MG63 (cell line): Measurements from ENCODE around the gene METTL1. TPM values are rescaled to one million over a fixed set of nuclear protein-coding genes. Genes with fewer than 3 reads are reported as not detected.
A peak's percentile ranks its signal among the peaks of the same experiment; 100 is the strongest.
"Not testable (repeated sequence)": the region's sequence is repeated elsewhere in the genome, so short reads cannot be mapped to it uniquely, and the experiment has no call there.

Experiments
- DNase-seq: peaks from one replicate; pipeline ENCODE4 v3.0.0-alpha.2; 2020
- H3K27me3 ChIP-seq: fragments of 250-450 bp; sonication (Bioruptor Pico); 2 replicates; pipeline ENCODE4 v1.5.1; 2020; ENCODE audit warnings: mild to moderate bottlenecking, moderate library complexity
- H3K36me3 ChIP-seq: fragments of 250-450 bp; sonication (Bioruptor Pico); 2 replicates; pipeline ENCODE4 v1.5.1; 2020; ENCODE audit warnings: mild to moderate bottlenecking, moderate library complexity
- H3K4me3 ChIP-seq: fragments of 250-450 bp; sonication (Bioruptor Pico); 2 replicates; pipeline ENCODE4 v1.5.1; 2020; ENCODE audit warnings: mild to moderate bottlenecking, moderate library complexity
- H3K9me3 ChIP-seq: fragments of 250-450 bp; sonication (Bioruptor Pico); 2 replicates; pipeline ENCODE4 v1.5.1; 2020; ENCODE audit warnings: mild to moderate bottlenecking, moderate library complexity
- total RNA-seq: library from RNA; depleted of rRNA; stranded (reverse); fragments of >200 nt; shearing (Covaris generic); gene quantifications from 2 replicates; pipeline ENCODE4 v1.2.3, GENCODE V29; 2014; ENCODE audit warnings: low replicate concordance; rRNA removed

The METTL1 gene
- 10.0 and 33.6 TPM in 2 replicates for total RNA-seq

DNA sequence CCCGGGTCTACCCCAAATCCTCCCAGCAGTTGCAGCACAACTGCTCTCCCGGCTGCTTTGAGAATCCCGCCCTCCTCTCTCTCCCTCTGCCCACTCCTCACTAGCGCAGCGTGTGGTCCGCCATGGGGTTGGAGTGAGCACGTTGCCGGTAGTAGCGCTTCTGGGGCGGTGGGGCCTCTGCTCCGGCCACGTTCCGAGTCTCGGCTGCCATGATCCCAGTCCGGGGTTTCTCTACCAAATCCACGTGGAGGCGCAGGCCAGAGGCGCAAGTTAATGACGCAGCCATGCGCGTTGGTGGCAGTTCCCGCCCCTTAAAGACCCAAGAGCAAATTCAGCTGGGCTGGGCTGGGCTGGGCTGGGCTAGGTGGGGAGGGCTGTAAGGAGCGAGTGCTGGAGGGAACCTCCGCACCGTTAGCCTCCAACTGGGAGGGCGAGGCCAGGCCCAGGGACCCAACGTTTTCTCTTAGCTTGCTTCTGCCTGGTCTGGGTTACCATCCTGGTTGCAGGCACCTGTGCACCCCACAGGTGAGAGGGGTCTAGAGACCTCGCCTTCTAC lies at the start of gene METTL1:
Gene METTL1, minus strand, starts transcription at position 233 of the 556 bp plus-strand sequence. Its CDS starts 22 bp downstream, at position 211.
- Histone ChIP-seq H3K36me3 (peaks cover 49% of the 10 kb centered on the region), H3K27me3 (peaks cover under 1% of the 10 kb centered on the region; the same call in 1 of the 2 replicates), H3K4me3 (peak within 1 kb of the TSS; percentile 84), H3K9me3 (no peaks in the 10 kb centered on the region)
- DNase-seq, result peak; percentile 97

DNA sequence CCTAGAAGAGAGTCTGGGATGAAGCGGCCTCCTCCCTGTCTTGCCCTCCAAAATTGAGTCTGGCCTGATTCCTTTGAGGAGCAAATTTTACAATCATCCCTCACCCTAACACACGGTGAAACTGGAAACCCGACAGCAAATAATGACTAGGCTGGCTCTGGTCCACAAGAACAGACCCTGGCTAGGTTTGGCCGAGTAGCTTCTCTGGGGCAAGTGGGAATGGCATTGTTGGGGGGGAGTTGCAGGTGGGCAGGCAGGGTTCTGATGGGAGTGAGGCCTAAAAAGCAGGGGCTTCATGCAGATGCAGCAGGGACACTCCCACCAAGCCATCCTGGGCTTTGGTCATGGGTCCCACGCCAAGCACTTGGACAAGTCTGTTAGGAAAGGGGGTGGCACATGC lies 49.1 kb upstream of the METTL1 start:
- not testable (repeated sequence) for H3K9me3 ChIP-seq, DNase-seq, H3K4me3 ChIP-seq, H3K27me3 ChIP-seq
- peaks cover 70% of the 10 kb centered on the region for H3K36me3 ChIP-seq

DNA sequence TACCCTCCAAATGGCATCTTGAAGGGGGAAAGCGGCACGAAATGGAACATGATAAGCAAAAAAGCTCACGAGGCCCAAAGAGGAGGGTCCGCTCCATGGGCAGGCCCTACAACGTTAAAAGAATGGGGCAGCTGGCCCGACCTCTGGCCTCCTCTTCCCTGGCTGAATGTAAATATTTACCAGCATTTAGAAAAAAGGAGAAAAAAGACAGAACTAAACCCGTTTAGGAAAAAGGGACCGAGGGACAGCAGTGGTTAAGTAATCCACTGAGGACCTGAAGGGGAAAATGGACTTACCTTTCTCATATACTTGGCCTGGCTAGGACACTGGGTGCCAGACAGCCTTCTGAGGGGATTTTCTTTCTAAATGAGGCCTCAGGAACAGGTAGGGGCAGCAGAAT lies 48.2 kb upstream of the METTL1 start:
- H3K9me3 ChIP-seq, H3K27me3 ChIP-seq, DNase-seq, H3K4me3 ChIP-seq: not testable (repeated sequence)
- H3K36me3 ChIP-seq, result peaks cover 61% of the 10 kb centered on the region

DNA sequence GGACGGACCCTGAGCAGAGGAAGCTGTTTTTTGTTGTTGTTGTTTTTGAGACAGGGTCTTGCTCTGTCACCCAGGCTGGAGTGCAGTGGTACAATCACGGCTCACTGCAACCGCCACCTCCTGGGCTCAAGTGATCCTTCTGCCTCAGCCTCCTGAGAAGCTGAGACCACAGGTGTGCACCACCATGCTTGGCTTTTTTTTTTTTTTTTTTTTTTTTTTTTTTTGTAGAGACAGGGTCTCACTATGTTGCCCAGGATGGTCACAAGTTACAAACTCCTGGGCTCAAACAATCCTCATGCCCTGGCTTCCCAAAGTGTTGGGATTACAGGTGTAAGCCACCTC lies 46.1 kb upstream of the METTL1 start:
- not testable (repeated sequence) for DNase-seq, H3K4me3 ChIP-seq, H3K27me3 ChIP-seq, H3K9me3 ChIP-seq
- H3K36me3 ChIP-seq, result peaks cover 39% of the 10 kb centered on the region

DNA sequence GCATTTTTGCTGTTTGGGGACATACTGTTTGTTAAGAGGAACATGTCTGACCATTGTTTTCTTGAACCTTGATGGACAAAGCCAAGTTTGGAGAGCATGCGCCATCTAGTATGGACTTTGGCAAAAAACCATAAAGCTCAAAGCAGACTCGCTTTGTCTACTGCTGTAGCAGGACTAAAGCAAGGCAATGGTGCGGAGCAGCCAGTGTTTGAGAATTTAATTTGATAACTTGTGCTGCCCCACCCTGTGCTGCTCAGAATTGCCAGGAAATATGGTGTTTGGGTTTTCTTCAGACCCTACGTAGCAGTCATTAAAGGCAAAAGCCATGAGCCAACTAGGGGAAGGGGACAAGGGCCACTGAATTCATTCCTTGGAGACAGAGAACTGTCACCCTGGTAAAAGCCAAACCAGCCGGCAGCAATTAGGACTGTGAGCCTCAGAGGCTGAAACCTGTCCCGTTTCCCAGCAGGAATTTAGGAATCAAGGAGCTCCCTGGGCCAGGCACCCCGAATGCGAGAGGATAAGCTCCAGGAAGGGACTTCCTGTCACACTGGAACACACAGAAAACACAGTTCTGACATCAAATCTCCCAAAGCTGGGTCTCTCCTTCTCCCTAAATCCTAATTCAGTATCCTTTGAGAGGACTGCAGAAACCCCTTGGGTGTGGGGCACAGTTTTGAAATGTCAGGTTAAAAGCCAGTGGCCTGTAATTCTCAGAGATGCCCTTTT lies 45.5 kb upstream of the METTL1 start:
- no peak overlapping the region for H3K4me3 ChIP-seq
- H3K27me3 ChIP-seq, result no peaks in the 10 kb centered on the region
- DNase-seq, result no peak
- H3K9me3 ChIP-seq, result no peaks in the 10 kb centered on the region
- H3K36me3 ChIP-seq, result peaks cover 34% of the 10 kb centered on the region

DNA sequence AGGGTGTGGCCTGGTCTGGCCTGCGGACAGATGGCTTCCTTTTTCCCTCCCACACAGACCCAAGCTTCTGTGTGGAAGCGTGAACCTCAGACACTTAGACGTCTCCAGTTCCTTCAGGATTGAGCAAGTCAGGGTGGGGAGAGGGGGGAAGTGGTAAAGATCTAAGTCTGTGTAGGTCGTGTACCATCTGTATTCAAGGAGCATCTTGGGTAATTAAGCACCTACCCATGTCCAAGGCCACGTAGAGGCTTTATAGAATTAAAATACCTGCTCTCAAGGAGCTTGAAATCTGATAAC lies 44.9 kb upstream of the METTL1 start:
- no peaks in the 10 kb centered on the region for H3K9me3 ChIP-seq
- H3K4me3 ChIP-seq, result no peak overlapping the region
- H3K36me3 ChIP-seq, result peaks cover 30% of the 10 kb centered on the region
- no peaks in the 10 kb centered on the region for H3K27me3 ChIP-seq
- DNase-seq, result no peak

DNA sequence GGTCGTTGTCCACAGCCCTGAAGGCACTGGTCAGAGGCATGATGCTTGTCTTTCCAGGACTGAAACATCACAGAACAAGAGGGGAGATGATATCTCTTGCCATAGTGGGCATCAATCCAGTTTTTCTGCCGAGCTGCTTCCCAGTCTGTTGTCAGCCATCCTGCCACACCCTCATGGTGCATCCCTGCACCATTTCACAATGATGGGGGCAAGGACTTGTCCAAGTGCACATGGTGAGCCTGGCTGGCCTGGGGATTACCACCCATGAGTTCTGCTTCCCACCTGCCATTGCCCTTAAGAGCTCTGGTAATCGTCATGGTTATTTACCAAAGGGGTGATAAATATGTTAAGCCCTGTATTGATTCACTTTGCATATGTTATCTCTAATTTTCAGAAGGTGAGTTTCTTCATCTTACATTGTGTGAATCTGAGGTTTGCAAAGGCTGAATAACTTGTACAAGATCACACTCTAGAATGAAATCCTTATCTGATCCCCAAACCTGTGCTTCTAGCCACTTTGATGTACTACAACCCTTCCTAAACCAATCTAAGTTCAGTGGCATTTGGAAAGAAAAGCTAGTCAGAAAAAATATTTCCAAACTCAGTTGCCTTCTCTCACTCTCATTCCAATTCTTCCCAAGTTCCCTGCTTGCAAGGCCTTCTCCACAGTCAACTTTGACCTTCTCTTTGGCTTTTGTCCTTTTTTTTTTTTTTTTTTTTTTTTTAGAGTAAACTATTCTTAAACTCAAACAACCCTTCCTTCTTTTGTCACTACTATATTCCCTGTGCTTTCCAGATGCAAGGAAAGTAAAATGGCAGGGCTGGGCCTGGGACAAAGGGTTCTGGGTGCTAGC lies 44.3 kb upstream of the METTL1 start:
- H3K36me3 ChIP-seq, result peaks cover 28% of the 10 kb centered on the region
- DNase-seq, result no peak
- no peak overlapping the region for H3K4me3 ChIP-seq
- no peaks in the 10 kb centered on the region for H3K9me3 ChIP-seq
- no peaks in the 10 kb centered on the region for H3K27me3 ChIP-seq

DNA sequence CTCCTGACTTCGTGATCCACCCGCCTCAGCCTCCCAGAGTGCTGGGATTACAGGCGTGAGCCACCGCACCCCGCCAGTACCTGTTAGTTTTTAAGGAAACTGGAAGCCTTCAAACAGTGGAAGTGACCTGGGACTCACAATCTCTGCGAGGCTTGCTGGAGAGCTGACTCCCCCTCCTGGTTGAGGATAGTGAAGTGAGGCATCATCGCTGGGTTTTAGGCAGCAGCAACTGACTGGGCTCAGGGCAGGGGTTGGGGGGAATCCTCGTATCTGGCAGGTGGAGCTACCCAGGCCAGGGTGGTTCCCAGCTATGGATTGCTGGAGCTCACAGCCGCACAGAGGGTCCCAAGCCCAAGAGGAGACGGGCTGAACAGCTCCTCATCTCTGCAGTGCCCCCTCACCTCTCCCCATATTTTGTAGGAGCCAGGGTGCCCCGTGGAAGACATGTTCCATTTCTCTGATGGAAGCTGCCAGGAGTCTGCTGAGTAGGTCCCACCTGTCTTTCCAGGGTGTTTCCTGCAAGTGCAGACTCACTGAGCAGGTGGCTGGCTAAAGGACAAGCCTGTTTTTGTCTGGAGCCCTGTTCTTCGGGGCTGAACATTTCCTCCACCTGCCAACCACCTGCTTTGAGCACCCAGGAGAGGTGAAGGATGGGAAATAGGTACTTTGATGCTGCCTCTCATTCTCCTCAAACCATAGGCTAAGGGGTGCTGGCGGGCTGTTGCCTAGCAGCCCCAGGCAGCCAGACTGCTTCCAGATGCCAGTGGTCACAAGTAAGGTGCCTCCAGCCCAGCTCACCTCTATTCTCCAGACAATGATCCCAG lies 43.5 kb upstream of the METTL1 start:
- Histone ChIP-seq H3K27me3 (no peaks in the 10 kb centered on the region), H3K4me3 (no peak overlapping the region), H3K9me3 (no peaks in the 10 kb centered on the region), H3K36me3 (peaks cover 22% of the 10 kb centered on the region)
- DNase-seq, result no peak

DNA sequence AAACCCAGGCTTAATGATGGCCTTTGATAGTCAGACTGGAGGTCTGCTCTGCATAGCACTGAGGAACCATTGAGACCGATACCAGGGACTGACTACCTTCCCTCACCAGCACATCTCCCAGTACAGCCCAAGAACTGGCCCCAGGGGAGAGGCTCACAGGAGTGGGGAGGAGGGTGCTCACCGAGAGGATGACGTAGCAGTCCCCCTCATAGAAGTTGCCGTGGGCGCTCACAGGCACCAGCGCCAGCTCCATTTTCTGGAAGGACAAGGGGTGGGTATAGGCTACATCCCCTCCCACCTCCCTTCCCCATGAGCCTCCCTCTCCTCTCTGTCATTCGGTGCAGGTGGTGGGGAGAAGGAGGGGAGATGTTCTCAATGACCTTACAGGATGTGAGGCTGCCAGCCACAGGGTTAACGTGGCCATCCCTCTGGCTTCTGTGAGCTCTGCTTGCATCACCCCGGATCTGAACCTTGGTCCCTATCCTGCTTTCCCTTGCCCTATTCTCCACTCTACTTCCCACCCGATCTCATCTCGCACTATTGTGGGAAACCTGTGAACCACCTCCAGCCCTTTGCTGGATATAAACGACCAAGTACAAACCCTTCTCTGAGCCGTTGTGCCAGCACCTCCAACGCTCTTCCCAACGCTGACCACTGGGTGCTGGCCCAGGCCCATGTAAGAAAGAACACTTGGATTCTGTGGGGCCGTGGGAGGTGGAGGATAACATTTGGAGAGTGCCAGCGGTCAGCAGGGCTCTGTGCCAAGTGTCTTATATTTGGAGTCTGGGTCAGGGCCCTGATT lies 42.3 kb upstream of the METTL1 start:
- H3K27me3 ChIP-seq, result no peaks in the 10 kb centered on the region
- H3K4me3 ChIP-seq, result no peak overlapping the region
- no peaks in the 10 kb centered on the region for H3K9me3 ChIP-seq
- H3K36me3 ChIP-seq, result peaks cover 24% of the 10 kb centered on the region
- DNase-seq, result peak; percentile 71

DNA sequence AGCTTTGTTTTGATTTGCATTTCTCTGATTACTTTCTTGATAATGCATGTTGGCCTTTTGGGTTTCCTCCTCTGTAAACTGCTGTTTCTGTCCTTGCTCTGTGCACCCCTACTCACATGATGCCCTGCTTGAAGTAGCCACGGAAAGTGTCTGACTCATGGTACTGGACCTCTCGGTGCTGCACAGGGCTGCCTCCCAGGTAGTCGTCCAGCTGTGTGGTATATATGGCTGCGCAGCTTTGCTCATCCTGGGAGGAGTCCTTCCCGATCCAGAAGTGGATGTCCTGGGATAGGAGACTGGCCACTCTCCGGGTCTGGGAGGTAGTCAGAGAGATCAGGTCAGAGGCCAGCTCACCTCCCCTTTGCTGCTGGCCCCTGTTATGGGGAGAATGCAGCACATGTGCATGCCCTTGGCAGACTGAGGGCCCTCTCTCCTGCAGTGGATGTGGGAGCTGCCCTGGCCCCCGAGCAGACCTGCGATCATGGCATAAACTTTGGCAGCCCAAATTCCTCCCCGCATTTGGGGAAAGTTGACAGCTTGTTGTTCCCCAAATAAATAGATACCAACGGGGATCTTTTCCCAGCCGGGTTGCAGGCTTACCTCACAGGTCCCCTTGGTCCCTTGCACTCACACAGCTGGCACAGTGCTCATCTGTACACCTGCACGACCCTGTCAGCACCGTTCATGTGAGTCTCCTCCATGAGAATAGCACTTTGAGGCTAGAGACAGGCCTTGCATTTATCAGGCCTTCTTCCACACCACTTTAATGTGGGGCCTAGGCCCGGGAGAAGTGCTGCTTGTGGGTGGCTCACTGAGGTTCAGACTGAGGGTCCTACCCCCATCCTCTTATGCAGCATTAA lies 41.4 kb upstream of the METTL1 start:
- Histone ChIP-seq H3K27me3 (no peaks in the 10 kb centered on the region), H3K9me3 (no peaks in the 10 kb centered on the region), H3K36me3 (peaks cover 20% of the 10 kb centered on the region), H3K4me3 (no peak overlapping the region)
- DNase-seq, result no peak

DNA sequence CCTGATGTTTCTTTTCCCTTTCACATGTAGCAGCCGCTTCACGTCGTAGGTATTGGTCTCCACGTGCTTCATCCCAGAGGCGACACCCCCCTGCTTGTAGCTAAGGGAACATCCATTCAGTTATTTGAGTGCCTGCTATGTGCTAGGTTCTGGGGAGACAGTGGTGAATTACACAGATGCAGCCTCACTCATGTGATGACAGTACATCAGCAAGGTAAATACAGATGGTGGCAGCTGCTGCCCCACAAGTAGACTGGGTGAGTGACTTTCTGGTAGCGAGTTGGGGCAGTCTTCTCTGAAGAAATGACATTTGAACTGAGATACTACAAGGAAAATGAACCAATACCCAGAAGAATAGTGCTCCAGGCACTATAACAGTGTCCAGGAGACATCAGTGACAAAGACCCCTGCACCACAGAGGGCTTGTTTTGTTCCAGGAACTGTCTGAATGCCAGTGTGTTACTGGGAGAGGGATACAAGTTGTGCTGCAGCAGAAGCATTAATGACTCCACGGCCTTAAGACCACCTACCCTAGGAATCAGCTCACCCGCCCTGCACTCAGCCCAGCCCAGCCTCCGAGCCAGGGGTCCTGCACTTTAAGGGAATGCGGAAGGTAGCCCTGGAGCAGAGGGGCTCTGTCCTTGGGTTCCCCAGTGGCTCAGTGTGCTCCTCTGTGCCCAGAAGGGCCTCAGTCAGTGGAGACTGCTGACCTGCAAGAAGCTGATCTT lies 39.3 kb upstream of the METTL1 start:
- Histone ChIP-seq H3K36me3 (peaks cover 17% of the 10 kb centered on the region), H3K9me3 (no peaks in the 10 kb centered on the region), H3K4me3 (no peak overlapping the region), H3K27me3 (no peaks in the 10 kb centered on the region)
- DNase-seq, result no peak

DNA sequence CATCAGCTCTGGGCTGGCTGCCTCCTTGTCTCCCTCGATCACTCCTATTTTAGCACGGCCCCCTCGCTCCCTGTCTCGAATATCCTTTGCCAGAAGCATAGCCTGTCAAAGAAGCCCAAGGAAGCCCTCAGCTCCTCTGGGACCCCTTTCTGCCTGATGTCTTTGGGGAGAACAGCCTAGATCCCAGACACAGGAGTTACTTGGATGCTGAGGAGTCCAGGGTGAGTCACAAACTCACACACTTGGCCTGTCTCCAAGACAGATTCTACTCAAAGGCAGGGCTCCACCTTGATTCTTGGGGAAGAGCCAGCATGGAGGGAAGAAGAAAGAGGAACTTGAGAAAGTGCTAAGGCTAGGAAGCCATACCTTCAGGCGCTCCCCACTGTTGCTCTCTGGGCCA lies 38.5 kb upstream of the METTL1 start:
- H3K27me3 ChIP-seq, result no peaks in the 10 kb centered on the region
- H3K4me3 ChIP-seq, result no peak overlapping the region
- H3K9me3 ChIP-seq, result no peaks in the 10 kb centered on the region
- peaks cover 17% of the 10 kb centered on the region for H3K36me3 ChIP-seq
- DNase-seq, result no peak

DNA sequence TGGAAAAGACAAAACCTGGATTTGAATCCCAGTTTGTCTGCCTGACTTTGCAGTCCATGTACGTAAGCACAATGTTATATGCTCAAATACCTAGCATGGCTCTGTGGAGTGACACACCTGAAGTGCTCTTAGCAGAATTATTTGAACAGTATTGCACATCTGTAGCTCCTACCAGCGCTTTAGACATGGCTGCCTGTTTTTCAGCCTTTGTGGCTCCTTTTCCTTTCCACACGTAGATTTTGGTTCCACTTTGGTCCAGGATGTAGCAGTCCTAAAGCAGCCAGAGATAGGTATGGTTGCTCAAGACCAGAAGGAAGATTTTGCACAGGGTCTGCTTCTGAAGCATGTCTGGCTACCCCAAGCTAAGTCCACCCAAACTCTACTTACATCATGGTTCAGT lies 37.5 kb upstream of the METTL1 start:
- no peak for DNase-seq

DNA sequence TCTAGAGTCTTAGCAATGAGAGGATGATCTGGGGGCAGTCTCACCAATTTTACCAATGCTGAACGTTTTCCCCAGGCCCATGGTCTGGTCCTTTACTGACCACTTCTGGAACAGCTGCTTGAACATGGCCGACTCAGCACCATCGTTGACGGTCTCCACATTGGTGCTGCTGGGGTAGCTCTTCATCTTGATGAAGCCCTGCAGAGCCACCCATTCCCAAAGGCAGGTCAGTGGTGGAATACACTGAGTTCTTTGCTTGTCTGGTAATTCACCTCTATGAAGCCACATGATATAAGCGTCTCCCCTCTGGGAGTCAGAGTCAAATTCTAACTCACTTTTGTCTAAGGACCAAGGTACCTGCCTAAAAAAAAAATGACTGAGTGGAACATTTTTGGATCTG lies 36.4 kb upstream of the METTL1 start:
- no peaks in the 10 kb centered on the region for H3K27me3 ChIP-seq
- no peak overlapping the region for H3K4me3 ChIP-seq
- no peak for DNase-seq
- peaks cover 28% of the 10 kb centered on the region for H3K36me3 ChIP-seq
- no peaks in the 10 kb centered on the region for H3K9me3 ChIP-seq

More for the DNA sequence above, 37.5 kb upstream of the METTL1 start:
- H3K27me3 ChIP-seq, result no peaks in the 10 kb centered on the region
- H3K4me3 ChIP-seq, result no peak overlapping the region
- H3K36me3 ChIP-seq, result peaks cover 17% of the 10 kb centered on the region
- no peaks in the 10 kb centered on the region for H3K9me3 ChIP-seq

DNA sequence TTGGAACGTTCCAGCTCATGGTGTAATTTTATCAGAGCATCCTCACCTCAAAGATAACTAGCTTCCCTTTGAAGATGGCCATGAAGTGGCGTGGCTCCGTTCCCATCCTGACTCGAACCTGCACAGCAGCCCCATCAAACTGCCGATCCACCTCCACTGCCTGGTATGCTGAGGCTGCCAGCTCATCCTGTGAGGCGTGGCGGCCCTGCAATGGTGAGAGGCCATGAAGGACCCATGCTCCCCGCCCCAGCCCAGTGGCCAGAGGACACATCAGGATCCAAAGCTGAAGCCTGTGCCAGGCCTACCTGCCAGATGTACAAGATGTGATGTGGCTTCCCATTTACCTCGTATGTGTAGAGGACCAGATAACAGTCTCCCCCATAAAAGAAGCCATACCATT lies 35.4 kb upstream of the METTL1 start:
- H3K4me3 ChIP-seq, result no peak overlapping the region
- H3K9me3 ChIP-seq, result no peaks in the 10 kb centered on the region
- no peaks in the 10 kb centered on the region for H3K27me3 ChIP-seq
- peaks cover 39% of the 10 kb centered on the region for H3K36me3 ChIP-seq
- no peak for DNase-seq
